Panc1 (cell line): Measurements from ENCODE around the gene DLG5.

Source experiments
- SIN3A ChIP-seq: IDR thresholded peaks from 2 replicates; pipeline ENCODE4 v1.6.1; 2012; ENCODE audit warnings: low read depth, mild to moderate bottlenecking, low read length, moderate library complexity, borderline replicate concordance; ENCODE audit not compliant: insufficient read depth
- TF ChIP-seq, protein P1 (sequence below): fragments of 450-650 bp; IDR thresholded peaks from 2 replicates; pipeline ENCODE4 v1.5.1; 2017; ENCODE audit warnings: mild to moderate bottlenecking

DNA sequence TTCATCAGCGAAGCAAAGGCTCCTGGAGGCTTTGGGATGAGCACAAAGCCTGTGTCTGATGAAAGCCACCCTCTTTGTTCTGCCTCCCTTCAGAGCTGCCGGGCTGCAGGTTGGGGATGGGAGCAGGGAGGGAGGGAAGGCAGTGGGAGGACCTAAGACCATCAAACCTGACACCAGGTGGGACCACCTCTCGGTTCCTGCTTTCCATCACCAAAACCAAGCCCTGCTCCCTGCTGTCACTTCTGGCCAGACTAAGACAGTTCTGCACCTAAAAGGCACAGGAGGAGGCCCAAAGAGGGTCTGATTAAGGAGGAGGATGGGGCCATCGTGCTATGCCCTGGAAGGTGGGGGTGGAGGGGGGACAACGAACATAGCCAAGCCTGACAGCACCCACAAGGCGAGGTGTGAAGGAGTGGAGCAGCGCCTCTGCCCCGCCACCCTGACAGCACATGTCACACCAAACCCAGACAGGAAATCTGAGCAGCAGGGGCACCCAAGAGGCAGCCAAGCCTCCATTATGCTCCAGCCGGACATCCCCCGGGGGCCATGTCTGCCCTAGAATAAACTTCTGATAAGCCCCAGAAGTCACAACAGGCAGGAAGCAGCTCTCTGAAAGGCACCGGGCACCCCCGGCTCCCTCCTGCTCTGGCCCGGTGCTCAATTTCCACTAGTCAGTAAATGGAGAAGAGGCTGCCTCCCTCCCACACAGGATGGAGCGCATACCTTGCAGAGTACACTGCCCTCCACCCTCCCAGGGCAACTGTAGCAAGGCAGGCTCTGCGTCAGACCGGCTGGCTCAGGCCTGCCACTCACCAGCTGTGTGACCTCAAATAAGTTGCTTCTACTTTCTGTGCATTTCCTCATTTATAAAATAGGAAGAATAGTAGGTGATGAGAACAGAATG lies 48.9 kb downstream of the DLG5 start:
- TF ChIP-seq SIN3A, result no peak
- TF ChIP-seq, protein P1, sequence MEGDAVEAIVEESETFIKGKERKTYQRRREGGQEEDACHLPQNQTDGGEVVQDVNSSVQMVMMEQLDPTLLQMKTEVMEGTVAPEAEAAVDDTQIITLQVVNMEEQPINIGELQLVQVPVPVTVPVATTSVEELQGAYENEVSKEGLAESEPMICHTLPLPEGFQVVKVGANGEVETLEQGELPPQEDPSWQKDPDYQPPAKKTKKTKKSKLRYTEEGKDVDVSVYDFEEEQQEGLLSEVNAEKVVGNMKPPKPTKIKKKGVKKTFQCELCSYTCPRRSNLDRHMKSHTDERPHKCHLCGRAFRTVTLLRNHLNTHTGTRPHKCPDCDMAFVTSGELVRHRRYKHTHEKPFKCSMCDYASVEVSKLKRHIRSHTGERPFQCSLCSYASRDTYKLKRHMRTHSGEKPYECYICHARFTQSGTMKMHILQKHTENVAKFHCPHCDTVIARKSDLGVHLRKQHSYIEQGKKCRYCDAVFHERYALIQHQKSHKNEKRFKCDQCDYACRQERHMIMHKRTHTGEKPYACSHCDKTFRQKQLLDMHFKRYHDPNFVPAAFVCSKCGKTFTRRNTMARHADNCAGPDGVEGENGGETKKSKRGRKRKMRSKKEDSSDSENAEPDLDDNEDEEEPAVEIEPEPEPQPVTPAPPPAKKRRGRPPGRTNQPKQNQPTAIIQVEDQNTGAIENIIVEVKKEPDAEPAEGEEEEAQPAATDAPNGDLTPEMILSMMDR, result no peak
